Gastroesophageal sphincter (tissue), 4 donors: ENCODE measurements around the gene HTR7. TPM values are rescaled to one million over a fixed set of nuclear protein-coding genes. Genes with fewer than 3 reads are reported as not detected.
A peak's percentile ranks its signal among the peaks of the same experiment; 100 is the strongest.

Experiments
- ATAC-seq: fragments of 150-250 bp; one replicate; pipeline ENCODE4 v1.9.1; 2016; ENCODE audit warnings: mild to moderate bottlenecking, moderate library complexity
- H3K27ac ChIP-seq, 4 donors: fragments of 200-600 bp; sonication (generic) in 3 of 4; 1 replicate in 3 of 4; 2 replicates in 1 of 4; pipeline ENCODE4 v1.5.1; 2016 to 2019
- H3K27me3 ChIP-seq: fragments of 200-600 bp; sonication (generic); one replicate; pipeline ENCODE4 v1.5.1; 2019
- H3K36me3 ChIP-seq, 2 donors: fragments of 200-600 bp; sonication (generic); one replicate each; pipeline ENCODE4 v1.5.1; 2019; ENCODE audit warnings: control low read depth in 1 of 2
- H3K4me1 ChIP-seq, 3 donors: fragments of 200-600 bp; sonication (generic); 1 replicate in 2 of 3; 2 replicates in 1 of 3; pipeline ENCODE4 v1.5.1; 2016 to 2019; ENCODE audit warnings: control low read depth in 2 of 3
- H3K4me3 ChIP-seq, 2 donors: fragments of 200-600 bp; sonication (generic); one replicate each; pipeline ENCODE4 v1.5.1; 2019; ENCODE audit warnings: mild to moderate bottlenecking in 1 of 2, moderate library complexity in 1 of 2
- H3K9me3 ChIP-seq, 3 donors: fragments of 200-600 bp; sonication (generic); one replicate each; pipeline ENCODE4 v1.5.1; 2017 to 2019; ENCODE audit warnings: control low read depth in 2 of 3
- EP300 ChIP-seq: sonication (generic); formaldehyde crosslinking; IDR thresholded peaks from one replicate; pipeline ENCODE4 v1.6.1; 2017; ENCODE audit warnings: antibody characterized with exemption, mild to moderate bottlenecking
- POLR2A ChIP-seq, 2 donors: fragments of 450-650 bp; IDR thresholded peaks; one replicate each; pipeline ENCODE4 v1.6.1; 2017; ENCODE audit warnings: antibody characterized with exemption in 2 of 2, mild to moderate bottlenecking in 2 of 2, moderate library complexity in 1 of 2
- POLR2AphosphoS5 ChIP-seq: sonication (generic); formaldehyde crosslinking; IDR thresholded peaks from one replicate; pipeline ENCODE4 v1.6.1; 2017; ENCODE audit warnings: antibody characterized with exemption
- WGBS, 2 donors: methylation state at CpG; one replicate each; pipeline ENCODE4 v1.1.5; 2018; ENCODE audit warnings: low coverage in 1 of 2; 5-methylcytosine and 5-hydroxymethylcytosine counted together
- total RNA-seq, 4 donors: library from RNA; depleted of rRNA; stranded (reverse); fragments of >200 nt; gene quantifications; one replicate each; pipeline ENCODE4 v1.1.0, GENCODE V29; 2016
- TF ChIP-seq, protein P1 (sequence below), 4 experiments: fragments of 200-600 bp in 2 of 4; fragments of 450-650 bp in 2 of 4; sonication (generic) in 1 of 4; IDR thresholded peaks; one replicate each; pipeline ENCODE4 v1.5.1; 2017 to 2019; ENCODE audit warnings: antibody characterized with exemption in 4 of 4, mild to moderate bottlenecking in 2 of 4, moderate library complexity in 2 of 4

The HTR7 gene
- total RNA-seq, 4 donors from 2014 or later = 0.19 to 7.9 (median 0.41) TPM

DNA sequence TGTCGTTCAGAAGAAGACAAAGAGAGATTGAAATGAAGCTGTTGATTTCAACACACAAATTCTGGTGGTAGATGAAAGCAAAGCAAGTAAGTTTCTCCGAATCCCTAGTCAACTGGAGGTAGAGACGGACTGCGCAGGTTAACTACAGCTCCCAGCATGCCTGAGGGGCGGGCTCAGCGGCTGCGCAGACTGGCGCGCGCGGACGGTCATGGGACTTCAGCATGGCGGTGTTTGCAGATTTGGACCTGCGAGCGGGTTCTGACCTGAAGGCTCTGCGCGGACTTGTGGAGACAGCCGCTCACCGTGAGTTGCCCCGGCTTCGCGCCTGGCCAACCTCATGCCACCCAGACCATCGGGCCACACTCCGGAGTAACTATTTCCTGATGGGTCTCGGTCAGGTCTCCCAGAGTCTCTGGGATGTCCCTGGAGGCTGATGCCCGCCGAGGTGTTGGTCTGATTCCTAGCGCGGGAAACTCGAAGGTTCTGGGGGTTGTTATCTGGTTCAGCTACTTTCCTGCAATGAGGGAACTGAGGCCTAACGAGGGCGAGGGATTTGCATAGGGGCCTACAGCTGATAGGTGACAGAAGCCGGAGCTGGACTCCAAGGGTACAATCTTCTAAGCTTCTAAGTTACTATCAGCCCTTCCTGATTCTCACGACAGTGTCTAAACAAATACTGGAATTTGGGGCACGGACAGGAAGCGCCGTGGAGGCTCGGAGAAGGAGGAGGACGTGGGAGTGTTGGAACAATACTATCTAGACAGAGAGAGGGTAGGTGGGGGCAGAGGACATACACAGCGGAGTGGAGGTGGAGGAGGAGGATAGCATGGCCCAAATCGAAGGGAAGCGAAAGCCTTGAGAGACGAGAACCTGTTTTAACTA, 14.2 kb upstream of the HTR7 start, which contains the start of gene RPP30:
Gene RPP30, plus strand, starts transcription at position 209 of the 882 bp plus-strand sequence. Its CDS starts 13 bp downstream, at position 222.
- Histone ChIP-seq H3K4me1 (peaks cover 0 to 35% (median 6%) of the 10 kb centered on the region in 3 donors), H3K9me3 (no peaks in the 10 kb centered on the region), H3K27ac (peak within 1 kb of the TSS in 3 of 4 donors; percentile 73 to 80 (median 77)), H3K4me3 (peak within 1 kb of the TSS; percentile 67 to 73), H3K36me3 (peaks cover 0 to 21% of the 10 kb centered on the region in 2 donors), H3K27me3 (peaks cover 5% of the 10 kb centered on the region)
- TF ChIP-seq, protein P1, sequence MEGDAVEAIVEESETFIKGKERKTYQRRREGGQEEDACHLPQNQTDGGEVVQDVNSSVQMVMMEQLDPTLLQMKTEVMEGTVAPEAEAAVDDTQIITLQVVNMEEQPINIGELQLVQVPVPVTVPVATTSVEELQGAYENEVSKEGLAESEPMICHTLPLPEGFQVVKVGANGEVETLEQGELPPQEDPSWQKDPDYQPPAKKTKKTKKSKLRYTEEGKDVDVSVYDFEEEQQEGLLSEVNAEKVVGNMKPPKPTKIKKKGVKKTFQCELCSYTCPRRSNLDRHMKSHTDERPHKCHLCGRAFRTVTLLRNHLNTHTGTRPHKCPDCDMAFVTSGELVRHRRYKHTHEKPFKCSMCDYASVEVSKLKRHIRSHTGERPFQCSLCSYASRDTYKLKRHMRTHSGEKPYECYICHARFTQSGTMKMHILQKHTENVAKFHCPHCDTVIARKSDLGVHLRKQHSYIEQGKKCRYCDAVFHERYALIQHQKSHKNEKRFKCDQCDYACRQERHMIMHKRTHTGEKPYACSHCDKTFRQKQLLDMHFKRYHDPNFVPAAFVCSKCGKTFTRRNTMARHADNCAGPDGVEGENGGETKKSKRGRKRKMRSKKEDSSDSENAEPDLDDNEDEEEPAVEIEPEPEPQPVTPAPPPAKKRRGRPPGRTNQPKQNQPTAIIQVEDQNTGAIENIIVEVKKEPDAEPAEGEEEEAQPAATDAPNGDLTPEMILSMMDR (IDR thresholded peaks at IDR 0.05) = peak in 2 of 4 experiments; percentile 14 to 27
- TF ChIP-seq POLR2AphosphoS5 = no peak
- ATAC-seq = peak; percentile 97
- 1 to 3% methylated on average over 6 to 13 of the region's 43 CpGs for WGBS, 2 donors

DNA sequence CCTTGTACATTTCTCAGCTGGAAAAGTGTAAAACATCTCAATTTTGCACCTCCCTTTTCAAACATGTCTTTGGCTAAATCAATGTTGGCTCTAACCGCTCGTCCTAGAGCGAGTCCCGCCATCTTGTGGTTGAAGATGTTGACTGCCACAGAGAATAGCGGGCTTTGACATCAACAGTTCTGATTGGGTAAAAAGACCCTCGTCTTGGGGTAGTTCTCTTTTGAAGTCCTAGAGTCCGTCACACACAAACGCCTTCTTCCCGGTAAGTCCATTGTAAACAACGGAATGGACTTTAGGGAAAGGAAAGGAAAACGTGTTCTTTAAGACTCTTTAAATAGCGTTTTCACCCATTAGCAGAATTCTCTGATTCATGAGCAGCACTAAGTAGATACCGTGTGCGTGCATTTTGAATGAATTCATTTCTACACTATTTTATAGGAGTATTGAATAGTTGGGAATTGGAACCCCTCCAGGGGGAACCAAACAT, 13.5 kb upstream of the HTR7 start:
- Histone ChIP-seq H3K9me3 (no peaks in the 10 kb centered on the region), H3K27me3 (peaks cover 5% of the 10 kb centered on the region), H3K27ac (peak overlapping the region in 3 of 4 donors; percentile 73 to 80 (median 77)), H3K4me3 (peak overlapping the region; percentile 67 to 73), H3K4me1 (peaks cover 0 to 35% (median 6%) of the 10 kb centered on the region in 3 donors), H3K36me3 (peaks cover 0 to 14% of the 10 kb centered on the region in 2 donors)
- TF ChIP-seq, protein P1 (IDR thresholded peaks at IDR 0.05) = peak; percentile 4 to 62 (median 36)
- TF ChIP-seq EP300 = no peak
- WGBS, 2 donors = 0% methylated on average over 13 to 14 of the region's 14 CpGs
- peak; percentile 66 for ATAC-seq

DNA sequence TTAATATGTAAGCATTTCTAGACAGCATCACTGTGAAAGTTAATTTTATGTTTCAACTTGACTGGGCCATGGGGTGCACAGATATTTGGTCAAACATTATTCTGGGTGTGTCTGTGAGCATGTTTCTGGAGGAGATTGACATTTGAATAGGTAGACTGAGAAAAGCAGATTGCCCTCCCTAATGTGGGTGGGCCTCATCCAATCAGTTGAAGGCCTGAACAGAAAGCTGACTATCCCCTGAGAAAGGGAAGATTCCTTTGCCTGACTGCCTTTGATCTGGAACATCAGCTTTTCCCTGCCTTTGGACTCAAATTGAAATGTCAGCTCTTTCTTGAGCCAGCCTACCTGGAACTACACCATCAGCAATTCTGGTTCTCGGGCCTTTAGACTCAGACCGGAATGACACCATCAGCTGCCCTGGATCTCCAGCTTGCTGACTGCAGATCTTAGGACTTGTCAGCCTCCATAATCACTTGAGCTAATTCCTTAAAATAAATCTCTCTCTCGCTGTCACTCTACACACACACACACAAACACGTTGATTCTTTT, 8.3 kb upstream of the HTR7 start:
- TF ChIP-seq EP300 (no peak), POLR2A (IDR thresholded peaks at IDR 0.05) (no peak), POLR2AphosphoS5 (no peak)
- TF ChIP-seq, protein P1 (IDR thresholded peaks at IDR 0.05) = no peak
- no peak overlapping the region for H3K4me3 ChIP-seq
- ATAC-seq = no peak
- 77 to 86% methylated on average over 3 to 4 of the region's 4 CpGs for WGBS, 2 donors
- H3K27ac ChIP-seq = no peak overlapping the region
- H3K9me3 ChIP-seq = no peaks in the 10 kb centered on the region
- H3K27me3 ChIP-seq = peaks cover 30% of the 10 kb centered on the region
- no peaks in the 10 kb centered on the region for H3K36me3 ChIP-seq
- H3K4me1 ChIP-seq = peaks cover 0 to 4% (median 0%) of the 10 kb centered on the region in 3 donors

DNA sequence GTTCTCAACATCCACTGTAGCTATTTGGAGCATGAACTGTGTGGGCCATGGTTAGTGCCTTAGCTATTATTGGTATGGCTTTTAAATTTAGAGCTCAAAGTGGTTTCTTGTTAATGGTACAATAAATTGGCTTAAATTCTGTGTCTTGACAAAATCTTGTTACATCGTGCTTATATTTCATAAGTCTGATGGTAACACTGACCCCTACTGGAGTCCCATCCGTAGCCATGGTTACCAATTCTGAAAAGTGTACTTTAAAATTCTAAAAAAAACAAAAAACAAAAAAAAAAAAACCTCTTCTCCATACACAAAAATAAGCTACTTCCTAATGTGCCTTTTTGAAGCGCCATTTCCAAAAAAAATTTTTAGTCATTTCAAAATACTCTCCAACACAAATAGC, 7.6 kb upstream of the HTR7 start:
- 33 to 43% methylated on average over 3 of the region's 3 CpGs for WGBS, 2 donors
- no peak for TF ChIP-seq POLR2AphosphoS5
- TF ChIP-seq, protein P1 (IDR thresholded peaks at IDR 0.05) = peak in 1 of 4 experiments; percentile 10
- no peak overlapping the region for H3K27ac ChIP-seq

More for the DNA sequence above, 7.6 kb upstream of the HTR7 start:
- H3K4me1 ChIP-seq = no peaks in the 10 kb centered on the region
- no peak overlapping the region for H3K4me3 ChIP-seq
- H3K27me3 ChIP-seq = peaks cover 30% of the 10 kb centered on the region
- H3K9me3 ChIP-seq = no peaks in the 10 kb centered on the region
- no peak for ATAC-seq
- H3K36me3 ChIP-seq = no peaks in the 10 kb centered on the region
